LNCaP clone FGC (cell line): Measurements from ENCODE around the gene LZTFL1.

ENCODE experiments used
- DNase-seq: peaks from one replicate; pipeline ENCODE4 v3.0.0-alpha.2; 2011; ENCODE audit warnings: low read depth
- H3K4me3 ChIP-seq: 2 replicates; pipeline ENCODE4 v1.5.1; 2011; ENCODE audit warnings: mild to moderate bottlenecking, low read depth, low read length, control low read depth
- CTCF ChIP-seq: IDR thresholded peaks from 2 replicates; pipeline ENCODE4 v1.5.1; 2012; ENCODE audit warnings: mild to moderate bottlenecking; ENCODE audit not compliant: control insufficient read depth, insufficient read depth; ENCODE audit errors: extremely low read depth

LZTFL1 gene

DNA sequence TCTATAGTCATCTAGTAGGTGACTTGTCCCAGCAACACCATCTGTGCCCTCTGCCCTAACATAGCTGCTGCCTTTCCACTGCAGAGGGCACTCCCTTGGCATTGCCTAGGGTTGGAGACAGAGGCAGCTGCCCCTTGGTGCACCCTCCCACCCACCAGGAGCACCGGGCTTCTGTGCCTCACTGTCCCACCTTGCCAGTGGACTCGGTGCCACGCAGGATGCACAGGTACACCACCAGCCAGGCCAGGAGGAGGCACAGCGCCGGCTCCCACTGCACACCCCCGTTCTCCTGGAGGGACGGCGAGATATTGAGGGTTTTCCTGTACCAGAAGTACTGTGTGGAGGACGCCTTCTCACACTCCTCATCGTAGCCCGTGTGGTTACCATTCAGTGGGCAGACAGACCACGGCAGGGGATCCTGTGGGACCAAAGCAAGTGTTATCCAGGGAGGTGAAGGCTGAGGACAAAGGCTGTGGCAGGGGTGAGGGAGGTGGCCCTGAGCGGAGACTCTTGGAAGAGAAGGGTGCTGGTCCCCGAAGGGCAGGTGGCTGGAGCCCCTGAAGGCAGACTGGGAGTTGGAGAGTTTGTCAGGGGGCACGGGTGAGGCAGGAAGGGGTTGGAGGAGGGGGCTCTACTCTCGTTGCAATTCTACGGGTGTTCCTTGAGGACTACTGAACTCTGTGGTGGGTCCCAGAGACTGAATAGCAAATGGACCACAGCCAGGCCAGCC lies 66.2 kb downstream of the LZTFL1 start:
- DNase-seq: no peak
- TF ChIP-seq CTCF: no peak

GRCh38 chr3:45774581-45775521 lies 67.1 kb downstream of the LZTFL1 start:
- no peak for DNase-seq
- no peak overlapping the region for H3K4me3 ChIP-seq
- TF ChIP-seq CTCF: no peak

More for the DNA sequence above, 66.2 kb downstream of the LZTFL1 start:
- H3K4me3 ChIP-seq: no peak overlapping the region

DNA sequence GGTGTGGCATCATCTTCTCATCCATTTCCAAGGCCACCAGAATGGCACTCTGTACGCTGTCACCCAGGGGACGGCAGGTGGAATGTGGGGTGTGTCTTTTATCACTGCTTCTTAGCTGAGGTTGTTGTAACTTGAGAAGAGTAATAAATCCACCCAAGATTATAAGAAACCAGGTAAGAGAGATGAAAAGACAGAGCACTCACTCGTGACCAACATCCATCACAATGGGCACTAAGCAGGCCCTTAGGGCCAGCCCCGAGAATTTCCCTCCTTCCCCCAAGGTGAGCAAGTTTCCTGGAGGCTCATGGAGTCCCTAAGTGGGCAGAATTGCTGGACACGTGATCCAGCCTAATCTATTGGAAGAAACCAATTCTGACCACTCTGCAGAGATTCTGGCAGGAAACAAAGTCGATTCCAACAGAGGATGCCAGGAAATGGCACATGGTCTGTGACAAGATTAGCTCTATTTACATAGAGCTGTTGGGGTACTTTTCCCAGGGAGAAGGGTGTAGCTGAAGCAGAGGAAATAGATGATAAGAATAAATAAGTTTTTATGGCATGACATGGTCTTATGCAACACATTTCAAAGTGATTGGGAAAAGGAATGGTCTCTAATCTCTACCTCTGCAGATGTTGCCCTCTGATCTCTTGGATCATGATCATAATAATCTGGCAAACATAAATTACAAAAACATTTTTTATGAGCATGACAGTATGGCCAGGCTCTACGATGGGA lies 68.0 kb downstream of the LZTFL1 start:
- no peak for TF ChIP-seq CTCF
- no peak for DNase-seq
- no peak overlapping the region for H3K4me3 ChIP-seq
